Measurements from ENCODE around the gene CCDC92.

The CCDC92 gene

DNA sequence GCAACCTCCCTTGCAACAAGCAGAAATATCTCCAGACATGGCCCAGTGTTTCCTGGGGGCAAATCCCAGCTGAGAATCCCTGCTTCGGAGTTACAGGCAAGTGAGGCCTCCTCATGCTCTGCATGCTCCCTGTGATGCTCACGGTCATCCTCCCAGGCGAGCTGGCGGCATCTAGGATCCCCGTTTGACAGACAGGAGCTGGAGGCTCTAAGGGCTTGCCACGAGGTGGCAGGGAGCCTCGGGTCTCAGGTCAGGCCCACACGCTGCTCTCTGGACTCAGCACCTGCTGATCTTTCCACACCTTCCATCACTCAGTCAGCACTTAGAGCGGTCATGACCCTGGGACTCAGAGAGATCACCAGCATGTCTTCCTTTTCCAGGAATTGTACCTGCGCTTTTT is 79.8 kb downstream of the CCDC92 start:
- in situ Hi-C loops (cut with HindIII; ENCODE audit: low sequenced_read_pairs) = no loop called here

DNA sequence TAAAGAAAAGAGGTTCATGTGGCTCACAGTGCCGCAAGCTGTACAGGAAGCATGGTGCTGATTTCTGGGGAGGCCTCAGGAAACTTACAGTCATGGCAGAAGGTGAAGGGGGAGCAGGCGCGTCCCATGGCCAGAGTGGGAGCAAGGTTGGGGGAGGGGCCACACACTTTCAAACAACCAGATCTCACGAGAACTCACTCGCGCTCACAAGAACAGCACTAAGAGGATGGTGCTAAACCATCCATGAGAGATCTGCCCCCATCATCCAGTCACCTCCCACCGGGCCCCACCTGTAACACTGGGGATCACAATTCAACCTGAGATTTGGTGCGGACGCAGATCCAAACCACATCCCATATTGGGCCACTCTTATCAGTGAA is 80.5 kb downstream of the CCDC92 start:
- in situ Hi-C loops (cut with HindIII; ENCODE audit: low sequenced_read_pairs) = no loop called here

DNA sequence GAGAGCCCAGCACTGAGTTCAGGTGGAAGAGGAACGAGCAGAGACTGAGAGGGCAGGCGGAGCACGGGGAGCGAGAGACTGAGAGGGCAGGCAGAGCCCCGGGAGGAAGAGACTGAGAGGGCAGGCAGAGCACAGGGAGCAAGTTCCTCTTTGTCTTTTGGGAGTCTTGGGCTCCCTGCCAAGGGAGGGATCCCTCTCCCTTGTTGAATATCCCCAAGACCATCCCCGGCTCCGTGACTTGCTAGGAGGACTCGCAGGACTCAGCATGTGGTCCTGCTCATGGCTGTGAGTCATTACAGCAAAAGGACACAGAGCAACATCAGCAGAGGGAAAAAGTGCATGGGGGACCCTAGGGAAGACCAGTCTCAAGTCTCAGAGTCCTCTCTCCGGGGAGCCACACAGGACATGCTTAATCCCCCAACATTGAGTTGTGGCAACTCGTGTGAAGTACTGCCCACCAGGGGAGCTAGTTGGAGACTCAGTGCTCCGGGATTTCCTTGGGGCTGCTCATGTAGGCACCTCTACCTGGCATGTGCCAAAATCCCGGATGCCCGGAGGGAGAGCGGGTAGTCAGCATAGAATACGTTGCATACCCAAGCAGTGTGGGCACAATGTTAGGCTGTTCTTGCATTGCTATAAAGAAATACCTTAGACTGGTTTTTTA is 81.0 kb downstream of the CCDC92 start:
- in situ Hi-C loops (cut with HindIII; ENCODE audit: low sequenced_read_pairs) = no loop called here

DNA sequence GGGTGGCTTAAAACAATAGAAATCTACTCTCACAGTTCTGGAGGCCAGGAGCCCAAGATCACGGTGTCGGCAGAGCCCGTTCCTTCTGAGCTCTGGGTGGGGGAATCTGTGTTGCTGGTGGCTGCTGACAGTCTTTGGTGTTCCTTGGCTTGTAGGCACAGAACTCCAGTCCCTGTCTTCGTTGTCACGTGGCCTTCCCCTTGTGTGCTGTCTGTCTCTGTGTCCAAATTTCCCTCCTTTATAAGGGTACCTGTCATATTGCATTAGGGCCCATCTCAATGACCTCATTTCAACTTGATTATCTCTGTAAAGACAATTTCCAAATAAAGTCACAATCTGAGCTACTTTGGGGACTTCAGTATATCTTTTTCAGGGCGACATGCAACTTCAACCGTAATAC is 81.6 kb downstream of the CCDC92 start:
- in situ Hi-C loops (cut with HindIII; ENCODE audit: low sequenced_read_pairs) = no loop called here

DNA sequence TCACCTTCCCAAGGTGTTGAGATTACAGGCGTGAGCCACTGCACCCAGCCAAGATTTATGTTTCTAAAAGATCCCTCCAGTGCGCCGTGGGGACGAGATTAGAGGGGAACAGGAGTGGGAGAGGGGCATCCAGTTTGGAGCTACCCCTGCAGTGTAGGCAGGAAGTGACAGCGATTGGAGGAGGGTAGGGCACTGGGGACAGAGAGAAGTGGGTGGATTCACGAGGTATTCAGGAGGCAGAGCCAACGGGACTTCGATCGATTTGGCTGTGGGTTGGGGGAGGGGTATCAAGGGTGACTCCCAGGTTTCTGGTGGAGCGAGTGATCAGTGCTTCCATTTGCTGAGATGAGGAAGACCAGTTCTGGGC is 82.1 kb downstream of the CCDC92 start:
- in situ Hi-C loops (cut with HindIII; ENCODE audit: low sequenced_read_pairs) = no loop called here

DNA sequence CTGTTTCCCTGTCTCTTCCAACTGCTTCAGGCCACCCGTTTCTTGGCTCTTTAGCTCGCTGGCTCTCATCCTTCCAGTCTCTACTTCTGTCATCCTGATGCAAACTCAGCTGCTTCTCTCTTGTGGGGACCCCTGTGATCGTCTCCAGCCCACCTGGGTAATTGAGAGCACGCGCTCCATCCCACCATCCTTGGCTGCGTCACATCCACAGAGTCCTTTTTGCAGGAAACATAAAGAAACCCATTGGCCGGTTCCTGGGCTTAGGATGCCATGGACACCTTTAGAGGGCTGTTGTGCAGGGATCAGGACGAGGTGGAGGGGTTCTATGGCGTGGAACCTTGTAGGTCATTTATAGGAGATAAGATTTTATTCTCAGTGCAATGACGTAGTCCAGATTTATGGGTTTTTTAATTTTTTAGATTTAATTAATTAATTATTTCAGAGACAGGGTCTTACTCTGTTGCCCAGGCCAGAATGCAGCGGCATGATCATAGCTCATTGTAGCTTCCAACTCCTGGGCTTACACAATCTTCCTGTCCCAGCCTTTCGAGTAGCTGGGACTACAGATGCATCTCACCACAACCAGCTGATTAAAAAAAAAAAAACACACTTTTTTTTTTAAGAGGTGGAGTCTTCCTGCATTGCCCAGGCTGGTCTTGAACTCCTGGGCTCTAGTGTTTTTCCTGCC is 82.6 kb downstream of the CCDC92 start:
- in situ Hi-C loops (cut with HindIII; ENCODE audit: low sequenced_read_pairs) = no loop called here

DNA sequence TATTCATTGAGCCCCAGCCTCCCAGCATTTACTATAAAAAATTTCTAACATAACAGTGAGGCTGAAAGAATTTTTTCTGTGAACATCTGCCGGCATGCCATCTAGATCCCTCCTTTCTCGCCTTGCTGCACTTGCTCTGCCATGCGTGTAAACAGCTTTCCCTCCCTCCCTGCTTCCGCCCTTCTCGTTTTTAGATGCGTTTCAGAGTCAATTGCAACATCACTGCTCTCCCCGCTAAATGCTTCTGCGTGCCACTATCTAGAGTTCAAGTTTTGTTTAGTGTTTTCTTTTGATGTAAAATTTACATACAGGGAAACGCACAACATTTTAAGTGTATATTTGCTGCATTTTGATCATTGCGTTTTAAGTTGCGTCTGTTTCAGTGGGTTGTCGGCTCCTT is 83.6 kb downstream of the CCDC92 start:
- in situ Hi-C loops (cut with HindIII; ENCODE audit: low sequenced_read_pairs) = no loop called here

DNA sequence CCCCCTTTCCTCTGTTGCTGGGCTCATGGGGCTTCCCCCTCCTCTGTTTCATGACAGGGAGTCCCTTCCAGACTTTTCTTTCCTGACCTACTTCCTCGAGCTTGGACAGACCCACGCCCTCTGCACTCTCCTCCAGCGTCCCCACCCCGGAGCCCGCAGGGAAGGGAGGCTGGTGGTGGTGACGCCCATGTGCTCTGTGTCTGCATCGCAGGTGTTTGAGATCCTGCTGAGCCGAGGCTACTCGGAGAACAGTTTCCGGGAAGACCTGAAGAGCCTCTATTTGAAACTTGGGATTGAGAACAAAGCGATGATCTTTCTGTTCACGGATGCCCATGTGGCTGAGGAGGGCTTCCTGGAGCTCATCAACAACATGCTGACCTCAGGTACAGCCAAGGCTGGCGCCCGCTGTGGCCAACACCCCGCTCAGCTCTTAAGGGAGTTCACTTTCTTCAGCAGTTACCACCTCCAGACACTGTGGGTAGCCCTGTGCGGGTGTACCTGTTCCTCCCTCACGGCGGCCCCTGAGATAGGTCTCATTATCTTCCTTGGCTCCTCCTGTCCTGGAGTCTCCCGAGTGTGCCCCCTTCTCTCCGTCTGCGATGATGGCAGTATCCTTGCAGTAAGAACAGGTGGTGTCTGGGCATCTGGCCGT is 85.6 kb downstream of the CCDC92 start:
- in situ Hi-C loops (cut with HindIII; ENCODE audit: low sequenced_read_pairs) = no loop called here

DNA sequence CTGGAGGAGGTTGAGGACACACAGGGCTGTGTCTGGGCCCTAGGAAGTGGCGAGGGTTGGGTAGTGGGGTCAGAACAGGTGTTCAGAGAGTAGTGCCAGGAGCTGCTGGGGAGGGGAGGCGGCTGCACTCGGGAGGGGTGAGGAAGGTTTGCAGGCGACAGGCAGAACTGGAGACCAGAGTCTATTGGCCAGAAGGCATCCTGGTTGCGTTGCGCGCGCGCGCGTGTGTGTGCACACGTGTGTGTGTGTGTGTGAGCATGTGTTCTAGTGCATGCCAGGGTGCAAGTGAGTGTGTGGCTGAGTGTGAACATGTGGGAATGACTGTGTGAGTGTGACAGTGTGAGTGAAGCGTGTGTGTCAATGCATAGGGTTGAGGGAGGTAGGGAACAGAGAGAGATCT is 86.4 kb downstream of the CCDC92 start:
- in situ Hi-C loops (cut with HindIII; ENCODE audit: low sequenced_read_pairs) = no loop called here

Data from DLD1 (cell line).